GM18870 (cell line): Measurements from ENCODE around the gene NSMF.

ENCODE experiments used
- ATAC-seq: cut with Tn5 transposase; IDR thresholded peaks from one replicate; pipeline ENCODE4 v1.9.1; 2021; ENCODE audit warnings: moderate library complexity; ENCODE audit not compliant: unreplicated experiment

Gene NSMF

DNA sequence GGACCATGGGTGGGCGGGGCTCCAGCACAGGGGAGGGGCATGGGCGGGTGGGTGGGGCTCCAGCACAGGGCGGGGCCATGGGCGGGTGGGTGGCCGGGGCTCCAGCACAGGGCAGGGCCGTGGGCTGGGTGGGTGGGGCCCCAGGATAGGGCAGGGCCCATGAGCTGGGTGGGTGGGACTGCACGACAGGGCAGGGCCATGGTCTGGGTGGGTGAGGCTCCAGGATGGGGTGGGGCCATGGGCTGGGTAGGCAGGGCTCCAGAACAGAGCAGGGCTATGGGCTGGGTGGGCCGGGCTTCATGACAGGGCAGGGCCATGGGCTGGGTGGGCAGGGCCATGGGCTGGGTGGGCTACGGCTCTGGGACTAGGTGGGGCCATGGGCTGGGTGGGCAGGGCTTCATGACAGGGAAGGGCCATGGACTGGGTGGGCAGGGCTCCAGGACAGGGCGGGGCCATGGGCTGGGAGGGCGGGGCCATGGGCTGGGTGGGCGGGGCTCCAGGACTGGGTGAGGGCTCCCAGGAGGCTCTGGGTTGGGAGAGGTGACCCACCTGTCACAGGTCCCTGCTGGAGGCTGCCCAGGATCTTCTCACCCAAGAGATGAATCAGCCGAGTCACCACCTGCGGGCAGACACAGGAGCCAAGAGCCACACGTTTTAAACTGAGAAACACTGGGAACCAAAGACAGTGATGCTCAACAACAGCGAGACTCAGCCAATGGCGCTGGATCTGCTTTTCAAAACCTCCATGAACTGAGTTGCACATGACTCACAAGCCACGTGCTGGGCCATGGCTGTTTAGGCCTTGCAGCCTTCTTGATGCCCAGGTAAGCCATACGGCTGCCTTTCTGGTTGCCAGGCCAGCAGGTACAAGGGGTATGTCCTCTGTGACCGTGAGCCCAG, 33.6 kb upstream of the NSMF start:
- no peak for ATAC-seq

DNA sequence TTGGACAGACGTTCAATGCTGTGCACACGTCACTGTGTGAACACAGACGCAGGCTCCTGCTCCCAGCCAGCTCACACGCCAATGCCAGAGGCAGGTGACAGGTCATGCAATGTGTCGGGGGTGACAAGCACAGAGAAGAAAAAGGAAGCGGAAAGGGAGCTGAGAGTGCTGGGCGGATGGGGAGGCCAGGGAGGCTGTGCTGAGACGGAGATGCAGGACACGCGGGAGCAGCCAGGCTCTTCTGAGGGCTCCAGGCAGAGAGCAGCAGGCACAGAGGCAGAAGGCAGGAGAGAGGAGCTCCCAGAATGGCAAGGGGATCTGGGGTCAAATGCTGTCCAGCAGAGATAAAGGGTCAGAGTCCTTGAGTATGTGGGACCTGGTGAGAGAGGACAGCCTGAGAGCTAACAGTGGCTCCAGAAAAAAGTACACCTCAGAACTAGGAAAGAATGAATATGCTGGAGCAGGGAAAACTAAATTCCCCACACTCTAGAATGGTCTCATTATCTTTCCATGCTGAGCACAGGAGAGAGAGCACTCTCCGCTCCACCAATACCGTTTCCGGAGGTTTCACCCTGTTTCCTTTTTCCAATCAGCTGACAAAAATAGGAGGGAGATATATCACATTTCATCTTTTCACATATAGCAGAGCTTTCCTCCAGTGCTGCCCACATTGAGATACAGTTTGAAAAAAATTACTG, 32.8 kb upstream of the NSMF start:
- no peak for ATAC-seq

DNA sequence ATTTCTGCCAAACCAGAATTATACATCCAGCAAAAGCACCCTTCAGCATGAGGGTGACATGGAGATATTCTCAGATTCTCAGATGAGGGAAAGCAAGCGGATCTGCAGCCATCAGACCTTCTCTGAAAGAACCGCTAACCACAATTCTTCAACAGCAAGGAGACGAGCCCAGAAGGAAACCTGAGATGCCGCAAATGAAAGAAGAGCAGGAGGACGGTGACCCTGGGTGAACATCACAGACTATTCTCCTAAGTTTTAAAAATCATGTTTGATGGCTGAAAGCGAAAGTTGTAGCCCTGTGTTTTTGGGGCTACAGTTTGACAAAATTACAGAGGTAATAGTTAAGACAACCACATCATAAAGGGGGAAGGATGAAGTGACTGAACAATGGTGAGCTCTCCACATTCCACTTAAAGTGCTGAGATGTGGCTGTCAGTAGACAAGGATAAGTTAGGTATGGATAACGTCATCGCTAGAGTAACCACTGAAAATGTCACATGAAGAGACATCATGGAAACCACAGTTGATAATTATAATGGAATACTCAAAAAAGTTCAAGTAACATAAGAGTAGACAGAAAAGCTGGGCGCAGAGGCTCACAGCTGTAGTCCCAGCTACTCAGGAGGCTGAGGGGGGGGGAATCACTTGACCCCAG, 31.5 kb upstream of the NSMF start:
- ATAC-seq = no peak

DNA sequence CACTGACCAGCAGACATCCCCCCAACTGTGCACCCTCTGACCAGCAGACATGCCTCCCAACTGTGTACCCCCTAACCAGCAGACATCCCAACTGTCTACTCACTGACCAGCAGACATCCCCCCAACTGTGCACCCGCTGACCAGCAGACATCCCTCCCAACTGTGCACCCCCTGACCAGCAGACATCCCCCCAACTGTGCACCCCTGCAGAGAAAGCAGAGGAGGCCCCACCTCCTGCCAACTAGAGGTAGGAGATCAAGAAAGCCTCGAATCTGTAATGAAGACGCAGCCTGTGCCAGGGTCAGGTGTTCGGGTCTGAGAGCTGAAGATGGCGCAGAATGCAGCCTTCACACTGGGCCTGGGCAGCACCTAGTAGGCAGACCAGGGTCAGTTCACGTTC, 29.8 kb upstream of the NSMF start:
- ATAC-seq = no peak

DNA sequence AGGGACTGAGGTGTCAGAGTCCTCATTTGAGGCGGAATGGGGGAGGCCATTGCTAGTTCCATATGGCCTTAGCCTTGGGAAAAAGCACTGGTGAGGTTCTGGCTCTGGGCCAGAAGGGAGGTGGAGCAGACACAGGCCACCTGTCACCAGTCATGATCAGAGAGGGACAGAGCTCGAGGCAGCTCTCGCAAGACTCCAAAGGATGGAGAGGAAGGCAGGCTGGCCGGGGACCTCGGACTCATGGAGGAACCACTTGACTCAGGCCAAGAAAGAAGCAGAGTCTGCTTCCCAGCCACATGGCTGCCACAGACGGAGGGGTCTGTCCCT, 29.2 kb upstream of the NSMF start:
- no peak for ATAC-seq

DNA sequence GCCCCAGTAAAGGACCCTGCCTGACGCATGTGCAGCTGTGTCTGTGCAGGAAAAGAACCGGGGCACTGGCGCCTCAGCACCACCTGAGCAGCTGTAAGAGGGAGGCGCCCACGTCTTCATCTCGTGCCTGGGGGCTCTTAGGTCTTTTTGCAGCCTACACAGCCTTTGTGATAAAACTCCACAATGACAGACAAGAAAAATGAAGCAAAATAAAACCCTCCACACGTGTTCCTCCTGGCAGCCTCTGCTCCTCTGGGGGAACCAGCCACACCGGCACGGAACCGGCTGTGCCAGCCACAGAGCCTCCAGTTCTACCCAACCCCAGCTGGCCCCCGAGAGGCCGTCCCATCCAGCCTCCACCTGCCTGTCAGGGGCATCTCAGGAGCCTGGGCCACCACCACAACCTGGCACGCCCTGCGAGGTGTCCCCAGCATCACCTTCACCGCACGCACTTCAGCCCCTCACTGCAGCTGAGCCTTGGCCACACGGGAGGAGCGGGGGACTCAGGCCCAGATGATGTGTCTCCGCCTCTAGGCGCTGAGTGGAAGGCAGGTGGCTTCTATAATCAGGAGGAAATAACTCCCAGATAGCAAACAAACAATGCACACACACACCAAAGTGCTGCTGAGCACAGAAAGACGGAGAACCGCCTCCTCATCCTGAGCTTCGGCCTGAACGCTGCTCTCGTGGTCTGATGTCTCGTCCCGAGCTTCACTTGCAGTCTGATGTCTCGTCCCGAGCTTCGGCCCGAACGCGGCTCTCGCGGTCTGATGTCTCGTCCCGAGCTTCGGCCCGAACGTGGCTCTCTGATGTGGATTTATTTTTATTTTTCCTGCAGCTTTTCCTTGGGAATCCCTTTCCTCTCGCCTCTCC, 28.6 kb upstream of the NSMF start:
- no peak for ATAC-seq

DNA sequence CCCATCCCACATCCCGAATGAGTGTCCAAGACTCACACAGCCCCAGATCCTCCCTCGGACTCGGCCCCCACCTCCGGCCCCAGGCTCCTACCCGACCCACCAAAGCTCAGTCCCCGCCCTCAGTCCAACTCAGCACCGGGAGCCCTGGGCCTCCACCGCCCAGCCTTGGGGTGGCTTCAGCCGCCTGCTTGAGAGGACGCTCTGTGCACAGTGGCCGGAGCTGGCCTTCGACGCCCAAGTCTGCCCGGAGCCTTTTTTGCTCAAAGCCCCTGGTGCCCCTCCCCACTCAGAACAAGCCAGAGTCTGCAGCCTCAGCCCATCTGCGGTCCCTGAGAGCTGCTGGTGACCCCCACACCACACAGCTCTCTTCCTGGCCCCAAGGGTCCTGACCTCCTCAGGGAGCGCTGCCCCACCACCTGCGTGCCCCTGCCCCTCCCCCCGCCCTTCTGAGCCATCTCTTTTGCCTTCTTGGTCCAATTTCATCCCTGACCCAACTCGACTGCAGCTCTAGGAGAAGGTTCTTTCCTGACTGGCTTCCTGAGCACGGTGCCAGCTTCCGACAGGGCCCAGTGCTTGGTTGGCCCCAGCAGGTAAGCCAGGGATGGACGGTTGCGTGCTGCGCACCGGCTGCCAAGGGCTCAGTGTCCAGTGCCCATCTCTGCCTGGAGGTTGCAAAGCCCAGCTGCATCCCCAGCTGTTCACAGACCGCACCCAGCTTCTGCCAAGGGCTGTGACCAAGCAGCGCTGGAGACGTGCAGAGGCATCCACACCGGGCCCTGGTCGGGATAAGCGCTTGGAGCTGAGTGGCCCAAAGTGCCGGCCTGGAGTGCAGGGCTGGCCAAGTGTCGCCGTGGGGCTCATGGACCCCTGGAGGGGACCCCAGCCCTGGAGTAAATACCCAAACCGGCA, 27.7 kb upstream of the NSMF start:
- ATAC-seq = no peak

DNA sequence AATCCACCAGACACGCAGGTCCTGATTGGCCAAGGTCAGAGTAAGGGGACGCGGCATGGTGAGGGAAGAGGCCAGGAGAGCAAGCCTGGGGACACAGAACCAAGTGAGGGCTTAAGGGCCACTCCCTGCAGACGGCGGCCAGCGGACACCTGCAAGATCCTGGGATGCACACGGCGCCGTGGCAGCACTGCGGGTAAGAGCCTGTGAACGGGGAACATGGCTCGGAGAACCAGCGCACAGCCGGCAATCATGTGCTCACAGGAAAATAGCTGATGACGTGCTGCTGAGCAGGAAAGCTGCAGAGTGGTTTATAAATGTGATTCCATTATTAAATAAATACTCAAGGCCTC, 27.0 kb upstream of the NSMF start:
- ATAC-seq = no peak

DNA sequence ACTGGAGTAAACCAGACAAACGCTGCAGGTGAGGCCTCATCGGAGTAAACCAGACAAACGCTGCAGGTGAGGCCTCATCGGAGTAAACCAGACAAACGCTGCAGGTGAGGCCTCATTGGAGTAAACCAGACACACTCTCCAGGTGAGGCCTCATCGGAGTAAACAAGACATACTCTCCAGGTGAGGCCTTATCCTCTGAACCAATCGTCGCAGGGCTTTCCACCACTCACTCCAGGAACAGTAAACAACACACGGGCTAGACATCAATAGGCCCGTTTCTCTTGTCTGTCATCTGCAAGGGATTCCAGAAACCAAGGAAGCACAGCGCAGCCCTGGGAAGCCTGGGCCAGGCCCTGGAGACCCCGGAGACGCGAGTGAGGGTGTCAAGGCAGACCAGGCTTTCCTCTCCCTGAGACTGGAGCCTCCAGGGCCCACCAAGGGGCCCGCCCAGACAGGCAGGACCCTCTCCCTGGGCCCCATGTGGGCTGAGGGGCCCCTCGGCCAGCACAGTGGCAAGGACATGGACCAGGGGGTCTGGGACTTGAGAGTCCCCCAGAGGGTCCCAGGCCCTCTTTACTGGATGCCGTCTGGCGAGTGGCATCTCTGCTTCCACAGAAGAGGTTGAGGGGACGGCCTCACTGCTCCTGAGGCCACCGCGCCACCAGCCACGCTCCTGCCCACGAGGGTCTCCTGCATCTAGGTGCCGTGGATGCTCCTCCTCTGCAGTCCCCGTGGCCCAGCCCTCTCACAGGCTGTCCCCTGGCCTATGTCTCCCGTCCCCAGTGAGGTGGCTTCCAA, 26.4 kb upstream of the NSMF start:
- ATAC-seq = no peak

DNA sequence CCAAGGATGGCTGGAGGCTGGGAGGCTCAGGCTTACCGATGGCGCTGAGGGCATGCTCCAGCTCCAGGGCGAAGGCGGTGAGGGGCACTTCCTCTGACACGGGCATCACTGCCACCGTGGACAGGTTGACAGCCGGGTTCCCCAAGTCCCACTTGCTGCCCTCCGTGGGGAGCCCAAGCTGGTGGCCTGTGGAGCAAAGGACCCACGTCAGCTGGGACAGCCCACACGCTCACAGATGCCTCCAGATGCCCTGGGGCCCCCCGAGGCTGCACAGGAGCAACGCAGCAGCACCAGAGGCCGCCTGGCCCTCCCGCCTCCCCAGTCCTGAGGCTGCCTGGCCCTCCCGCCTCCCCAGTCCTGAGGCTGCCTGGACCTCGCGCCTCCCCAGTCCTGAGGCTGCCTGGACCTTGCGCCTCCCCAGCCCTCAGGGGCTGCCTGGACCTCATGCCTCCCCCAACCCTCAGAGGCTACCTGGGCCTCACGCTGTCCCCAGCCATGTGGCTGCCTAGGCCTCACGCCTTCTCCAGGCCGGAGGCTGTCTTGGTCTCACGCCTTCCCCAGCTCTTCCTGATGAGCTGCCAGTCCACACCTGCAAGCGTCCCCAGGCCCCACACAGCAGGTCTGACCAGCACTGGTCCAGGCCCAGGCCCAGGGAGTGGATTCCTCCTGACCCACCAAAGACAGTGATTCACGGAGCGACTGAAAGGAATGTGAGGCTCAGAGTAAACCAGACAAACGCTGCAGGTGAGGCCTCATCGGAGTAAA, 25.6 kb upstream of the NSMF start:
- ATAC-seq = no peak

DNA sequence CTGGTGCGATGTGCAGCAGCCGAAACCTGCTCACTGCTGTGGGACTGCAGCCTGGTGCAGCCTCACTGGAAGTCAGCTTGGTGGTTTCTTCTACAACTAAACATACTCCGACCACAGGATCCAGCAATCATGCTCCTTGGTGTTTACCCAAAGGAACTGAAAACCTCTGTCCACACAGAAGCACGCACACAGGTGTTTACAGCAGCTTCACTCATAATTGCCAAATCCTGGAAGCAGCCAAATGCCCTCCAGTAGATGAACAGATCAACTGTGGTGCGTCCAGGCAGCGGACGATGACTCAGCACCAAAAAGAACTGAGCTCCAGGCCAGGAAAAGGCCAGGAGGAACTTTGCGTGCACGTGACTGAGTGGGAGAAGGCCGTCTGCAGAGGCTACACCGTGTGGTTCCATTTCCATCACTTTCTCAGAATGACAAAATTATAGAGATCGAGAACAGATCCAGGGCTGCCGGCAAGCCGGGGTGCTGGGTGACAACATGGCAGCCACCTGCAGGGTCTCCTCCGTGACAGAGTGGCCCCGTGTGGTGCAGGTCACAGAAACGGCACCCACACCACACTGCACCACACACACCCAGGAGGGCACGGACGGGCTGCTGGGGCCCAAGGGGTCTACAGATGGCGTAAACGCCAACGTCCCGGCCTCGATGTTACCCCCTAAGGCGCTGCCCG, 23.1 kb upstream of the NSMF start:
- no peak for ATAC-seq

DNA sequence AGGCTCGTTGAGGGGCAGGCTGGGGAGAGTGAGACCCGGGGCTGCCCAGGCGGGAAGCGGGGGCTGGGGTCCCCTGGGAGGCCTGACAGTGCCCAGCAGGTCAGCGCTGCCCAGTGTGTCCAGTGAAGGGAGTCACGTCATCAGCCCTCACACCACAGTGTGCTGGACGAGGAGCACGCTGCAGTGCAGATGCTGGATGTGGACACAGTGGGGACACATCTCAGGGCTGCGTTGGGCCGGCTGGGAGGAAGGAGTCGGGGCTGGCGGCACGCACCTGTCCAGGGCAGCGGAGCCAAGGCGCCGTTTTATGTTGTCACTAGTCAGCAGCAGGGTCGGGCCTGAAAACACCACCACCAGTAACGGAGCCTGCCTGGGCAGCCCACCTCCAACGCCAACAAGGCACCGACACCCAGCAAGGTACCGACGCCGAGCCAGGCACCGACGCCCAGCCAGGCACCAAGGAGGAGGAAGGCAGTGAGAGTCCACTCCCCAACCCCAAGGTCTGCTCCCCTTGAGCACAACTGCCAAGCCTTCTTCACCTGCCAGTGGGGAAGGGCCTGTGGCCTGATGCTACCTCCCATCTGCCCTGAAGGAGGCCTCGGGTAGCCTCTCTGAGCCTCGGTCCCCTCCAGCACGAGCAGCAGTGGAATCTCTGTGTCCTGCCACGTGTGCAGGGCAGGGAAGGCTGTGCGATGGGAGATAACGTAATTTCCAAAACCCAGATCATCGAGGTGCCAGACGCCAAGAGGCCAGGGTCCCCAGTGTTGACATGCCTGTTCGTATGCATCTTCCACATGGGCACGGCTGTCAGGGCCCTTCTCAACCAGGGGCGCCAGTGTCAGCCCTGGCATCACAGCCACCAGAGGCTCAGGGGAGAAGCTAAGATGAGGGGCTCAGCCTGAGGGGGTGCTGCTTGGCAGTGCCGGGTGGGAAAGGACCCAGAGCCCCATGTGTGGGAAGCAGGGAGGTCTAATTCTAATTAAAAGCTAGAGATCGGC, 21.9 kb upstream of the NSMF start:
- ATAC-seq = no peak

DNA sequence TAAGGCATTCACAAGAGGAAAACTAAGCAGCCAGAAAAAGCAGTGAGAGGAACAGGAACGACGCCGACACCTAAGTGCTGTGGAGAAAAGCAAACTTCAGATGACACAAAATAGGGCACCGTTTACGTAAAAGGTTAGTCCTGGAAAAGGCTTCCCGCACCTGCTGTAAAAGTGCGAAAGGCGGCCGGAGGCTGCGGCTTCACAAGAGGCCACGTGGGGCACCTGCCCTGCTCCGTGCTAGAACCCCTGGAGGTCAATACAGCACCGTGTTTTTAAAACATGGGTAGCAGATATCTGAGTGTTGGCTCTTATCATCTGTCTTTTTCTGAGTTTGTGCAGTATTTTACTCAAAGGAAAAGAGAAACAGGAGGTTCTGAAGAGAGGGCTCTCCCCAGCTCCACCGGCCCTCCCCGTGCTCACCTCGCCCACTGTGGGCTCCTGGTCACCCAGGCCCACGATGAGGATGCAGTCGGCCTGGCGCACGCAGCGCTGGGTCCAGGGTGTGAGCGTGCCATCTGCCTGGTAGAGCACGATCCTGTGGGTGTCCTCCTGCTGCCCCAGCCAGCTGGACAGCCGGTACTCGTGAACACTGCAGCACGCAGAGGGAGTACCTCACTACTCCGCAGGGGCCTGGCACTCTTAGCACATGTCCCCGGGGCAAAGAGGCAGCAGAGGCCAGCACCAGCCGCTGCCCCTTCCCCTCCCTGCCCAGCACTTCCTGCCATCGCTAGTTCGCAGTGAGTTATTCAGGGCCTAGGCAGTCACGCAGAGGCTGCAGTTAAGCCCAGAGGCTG, 21.0 kb upstream of the NSMF start:
- no peak for ATAC-seq

DNA sequence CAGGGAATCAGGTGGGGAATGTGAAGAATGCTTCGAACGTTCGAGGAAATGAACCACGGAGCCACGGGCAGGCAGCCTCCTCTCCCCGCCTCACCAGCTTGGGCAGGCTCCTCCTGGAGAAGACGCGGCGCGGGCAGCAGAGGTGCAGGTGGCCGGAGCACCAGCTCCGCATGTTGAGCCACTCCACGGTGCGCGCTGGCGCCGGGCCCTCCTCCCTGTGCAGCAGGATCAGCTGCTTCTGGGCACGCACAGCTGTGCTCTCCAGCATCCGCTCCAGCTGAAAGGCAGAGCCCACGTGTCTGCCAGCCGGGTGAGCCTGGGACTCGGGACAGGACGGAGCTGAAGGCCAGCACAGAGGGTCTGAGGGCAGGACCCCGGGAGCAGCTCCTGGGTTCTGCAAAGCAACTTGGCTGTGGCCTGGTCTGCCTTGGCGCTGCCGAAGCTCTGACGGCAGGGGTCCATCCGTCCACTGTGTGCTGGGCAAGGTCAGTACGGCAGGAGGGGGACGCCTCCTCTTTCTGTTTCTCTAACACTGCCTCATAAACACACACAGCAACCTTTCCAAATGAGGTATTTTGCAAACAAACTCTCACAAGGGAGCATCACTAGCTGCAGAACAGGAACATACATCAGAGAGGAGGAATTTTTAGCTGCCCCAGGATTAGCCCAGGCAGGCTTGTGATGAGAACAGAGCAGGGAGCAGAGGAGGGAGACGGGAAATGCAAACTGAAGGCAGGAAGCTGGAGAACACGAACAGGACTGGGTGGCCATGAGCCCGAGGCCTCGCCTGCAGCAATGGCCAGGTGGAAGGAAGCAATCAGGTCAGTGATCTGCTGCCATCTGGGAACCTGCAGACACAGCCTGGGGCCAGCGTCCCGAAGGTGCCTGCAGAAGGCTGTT, 20.1 kb upstream of the NSMF start:
- ATAC-seq = no peak

DNA sequence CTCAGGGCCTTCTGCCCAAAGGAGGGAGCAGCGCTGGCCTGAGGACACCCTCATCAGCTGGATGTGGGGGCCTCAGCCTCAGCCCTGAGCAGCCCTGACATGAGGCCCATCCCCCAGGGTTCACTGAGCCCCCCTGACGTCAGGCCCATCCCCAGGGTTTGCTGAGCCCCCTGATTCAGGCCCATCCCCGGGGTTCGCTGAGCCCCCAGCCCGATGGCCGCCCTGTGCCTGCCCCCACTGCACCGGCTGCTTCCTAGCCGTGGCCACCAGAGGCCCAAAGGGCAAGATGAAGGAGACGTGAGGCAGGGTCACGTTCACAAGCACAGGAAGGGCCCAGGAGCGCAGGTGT, 19.5 kb upstream of the NSMF start:
- no peak for ATAC-seq
